GM10266 (cell line): Measurements from ENCODE around the gene PTPN7.

Experiments used
- DNase-seq: peaks from one replicate; pipeline ENCODE4 v3.0.0; 2012; ENCODE audit errors: extremely low spot score
- TF ChIP-seq, protein P1 (sequence below): IDR thresholded peaks from 2 replicates; pipeline ENCODE4 v1.5.1; 2012; ENCODE audit warnings: mild to moderate bottlenecking, low read depth; ENCODE audit not compliant: control insufficient read depth, insufficient read depth; ENCODE audit errors: missing control alignments

PTPN7 gene

DNA sequence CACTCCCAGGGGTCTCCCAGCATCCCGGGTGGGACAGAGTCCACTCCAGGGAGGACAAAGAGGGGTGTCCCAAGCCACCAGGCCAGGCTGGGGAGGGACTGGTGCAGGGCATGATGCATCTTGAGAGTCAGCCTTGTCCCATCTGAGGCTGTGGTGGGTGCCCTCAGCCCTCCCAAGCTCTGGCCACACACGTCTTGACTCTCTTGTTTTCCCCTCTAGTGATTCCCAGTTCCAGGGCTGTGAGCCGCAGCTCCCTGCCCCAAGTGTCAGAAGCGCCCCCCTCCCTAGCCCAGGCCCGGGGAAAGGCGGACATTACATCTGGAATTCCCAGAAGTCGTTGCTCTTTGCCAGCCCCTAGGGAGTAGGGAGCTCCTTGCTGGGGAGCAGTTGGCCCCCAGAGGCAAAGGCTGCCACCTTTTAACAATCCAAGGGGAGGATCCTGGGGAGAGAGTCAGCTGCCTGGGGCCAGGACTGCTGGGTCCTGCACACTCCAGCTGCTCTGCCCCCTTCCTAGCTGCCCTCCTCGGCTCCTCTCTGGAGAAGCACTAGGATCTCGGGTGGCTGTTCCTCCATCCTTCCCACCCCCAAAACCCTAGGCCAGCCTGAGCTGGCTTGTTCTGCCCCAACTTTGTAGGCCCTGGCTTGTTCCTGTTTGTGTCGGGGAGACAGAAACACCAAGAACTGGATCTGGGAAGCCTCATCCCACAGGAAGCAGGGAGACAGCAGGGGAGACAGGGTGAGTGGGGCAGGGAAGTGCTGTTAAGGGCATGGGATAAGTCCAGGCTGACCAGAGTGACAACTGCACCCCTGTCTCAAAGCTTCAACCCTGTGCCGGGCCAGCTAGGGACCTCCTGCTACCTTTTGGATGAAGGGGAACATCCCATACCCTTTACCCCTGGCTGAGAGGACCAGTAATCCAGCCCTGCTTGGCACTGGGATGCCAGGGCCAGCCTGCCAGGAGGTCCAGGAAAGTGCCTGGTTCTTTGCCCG, 3.2 kb upstream of the PTPN7 start:
- TF ChIP-seq, protein P1, sequence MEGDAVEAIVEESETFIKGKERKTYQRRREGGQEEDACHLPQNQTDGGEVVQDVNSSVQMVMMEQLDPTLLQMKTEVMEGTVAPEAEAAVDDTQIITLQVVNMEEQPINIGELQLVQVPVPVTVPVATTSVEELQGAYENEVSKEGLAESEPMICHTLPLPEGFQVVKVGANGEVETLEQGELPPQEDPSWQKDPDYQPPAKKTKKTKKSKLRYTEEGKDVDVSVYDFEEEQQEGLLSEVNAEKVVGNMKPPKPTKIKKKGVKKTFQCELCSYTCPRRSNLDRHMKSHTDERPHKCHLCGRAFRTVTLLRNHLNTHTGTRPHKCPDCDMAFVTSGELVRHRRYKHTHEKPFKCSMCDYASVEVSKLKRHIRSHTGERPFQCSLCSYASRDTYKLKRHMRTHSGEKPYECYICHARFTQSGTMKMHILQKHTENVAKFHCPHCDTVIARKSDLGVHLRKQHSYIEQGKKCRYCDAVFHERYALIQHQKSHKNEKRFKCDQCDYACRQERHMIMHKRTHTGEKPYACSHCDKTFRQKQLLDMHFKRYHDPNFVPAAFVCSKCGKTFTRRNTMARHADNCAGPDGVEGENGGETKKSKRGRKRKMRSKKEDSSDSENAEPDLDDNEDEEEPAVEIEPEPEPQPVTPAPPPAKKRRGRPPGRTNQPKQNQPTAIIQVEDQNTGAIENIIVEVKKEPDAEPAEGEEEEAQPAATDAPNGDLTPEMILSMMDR, result no peak

DNA sequence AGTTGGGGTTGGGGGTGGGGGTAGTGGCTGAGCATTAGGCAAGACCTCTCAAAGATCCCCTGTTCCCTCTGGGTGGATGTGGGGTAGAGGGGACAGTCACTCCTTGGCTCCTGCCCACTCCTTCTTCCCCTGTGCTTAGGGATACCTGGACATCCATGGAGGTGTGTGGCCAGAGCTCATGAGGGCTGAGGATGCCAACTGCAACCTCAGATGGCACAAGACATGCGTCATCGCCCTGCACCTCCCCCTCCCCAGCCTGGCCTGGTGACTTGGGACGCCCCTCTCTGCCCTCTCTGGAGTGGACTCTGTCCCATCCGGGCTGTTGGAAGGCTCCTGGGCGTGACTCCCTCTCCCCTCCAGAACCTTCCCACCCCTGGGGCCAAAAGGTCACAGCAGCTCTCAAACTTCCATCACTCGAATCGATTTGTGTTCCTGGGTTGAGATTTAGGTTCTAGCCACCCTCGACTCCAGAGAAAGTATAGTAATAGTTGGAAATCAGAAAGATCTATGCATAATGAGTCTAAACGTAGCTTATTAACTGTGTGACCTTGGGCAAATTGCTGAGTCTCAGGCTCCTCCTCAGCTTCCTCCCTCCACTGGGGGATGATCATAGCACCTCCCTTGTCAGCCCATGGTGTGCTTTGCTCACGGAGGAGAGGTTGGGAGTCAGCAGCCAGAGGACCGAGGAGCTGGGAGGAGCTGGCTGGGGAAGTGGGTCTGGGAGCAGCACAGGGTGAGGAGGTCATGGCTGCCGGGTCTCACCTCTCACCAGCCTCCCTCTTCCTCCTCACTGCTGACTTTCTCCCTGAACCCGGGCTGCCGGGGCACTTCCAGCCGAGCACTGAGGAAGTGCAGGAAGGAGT, 2.2 kb upstream of the PTPN7 start:
- DNase-seq, result no peak
- TF ChIP-seq, protein P1, result no peak

More for the DNA sequence above, 3.2 kb upstream of the PTPN7 start:
- DNase-seq, result no peak

DNA sequence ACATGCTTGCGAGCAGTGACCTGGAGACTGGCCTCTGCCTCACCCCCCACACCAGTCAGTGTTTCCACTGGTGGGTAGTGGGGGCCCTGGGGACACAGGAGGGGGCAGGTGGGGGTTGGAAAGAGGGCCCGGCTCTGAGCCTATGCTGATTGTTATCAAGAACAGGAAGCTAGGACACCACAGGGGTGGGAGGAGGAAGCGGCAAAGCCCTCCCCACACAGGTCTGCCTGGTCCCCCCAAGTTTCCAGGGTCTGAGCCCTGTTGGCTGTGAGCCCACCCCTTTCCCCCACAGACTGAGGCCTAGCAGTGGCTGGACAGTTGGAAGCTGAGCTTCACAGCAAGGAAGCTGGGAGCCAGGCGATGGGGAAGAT, 1.6 kb upstream of the PTPN7 start:
- peak; percentile 53 for DNase-seq
- TF ChIP-seq, protein P1, result no peak

- DNase-seq, result no peak
- TF ChIP-seq, protein P1, result no peak
Measured at GRCh38 chr1:202161151-202162046, 997 bp upstream of the PTPN7 start.

DNA sequence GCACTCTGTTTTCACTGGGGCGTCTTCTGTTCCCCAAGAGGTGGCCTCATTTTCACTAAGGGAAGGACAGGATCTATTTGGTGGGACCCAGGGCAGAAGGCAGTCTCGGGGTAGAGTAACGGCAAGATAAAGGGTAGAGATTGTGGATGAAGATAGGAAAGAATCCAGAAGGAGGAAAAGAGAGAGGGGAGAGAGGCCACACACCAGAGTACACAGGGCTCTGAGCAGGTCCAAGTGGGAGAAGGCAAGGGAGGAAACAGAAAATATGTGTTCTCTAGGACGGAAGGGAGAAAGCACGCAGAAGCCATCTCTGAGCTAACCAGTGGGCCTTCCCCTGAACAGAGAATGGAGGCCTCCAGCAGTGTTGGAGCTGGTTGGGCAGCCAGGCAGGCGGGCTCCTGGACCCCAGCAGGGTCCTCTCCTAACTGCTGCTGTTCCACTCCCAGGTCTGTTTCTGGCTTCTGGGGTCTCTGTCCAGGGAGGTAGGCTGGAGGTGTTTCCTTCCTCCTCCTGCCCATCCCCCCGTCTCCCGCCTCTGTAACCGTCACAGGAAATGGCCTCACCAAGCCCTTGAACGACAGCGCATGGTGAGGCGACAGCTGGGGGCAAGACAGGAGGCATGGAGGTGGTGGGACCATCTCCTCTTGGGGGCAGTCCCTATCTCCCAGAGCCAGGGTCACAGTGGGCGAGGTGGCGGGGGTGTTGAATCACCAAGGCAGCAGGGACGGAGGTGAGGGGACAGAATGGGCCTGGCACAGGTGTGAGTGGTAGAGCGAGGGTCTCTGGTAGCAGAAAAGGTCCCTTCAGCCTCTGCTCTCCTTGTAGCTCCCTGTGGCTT, 649 bp downstream of the PTPN7 start:
- TF ChIP-seq, protein P1, result no peak
- DNase-seq, result peak; percentile 56
